Measurements from ENCODE around the gene CD81.

The CD81 gene

DNA sequence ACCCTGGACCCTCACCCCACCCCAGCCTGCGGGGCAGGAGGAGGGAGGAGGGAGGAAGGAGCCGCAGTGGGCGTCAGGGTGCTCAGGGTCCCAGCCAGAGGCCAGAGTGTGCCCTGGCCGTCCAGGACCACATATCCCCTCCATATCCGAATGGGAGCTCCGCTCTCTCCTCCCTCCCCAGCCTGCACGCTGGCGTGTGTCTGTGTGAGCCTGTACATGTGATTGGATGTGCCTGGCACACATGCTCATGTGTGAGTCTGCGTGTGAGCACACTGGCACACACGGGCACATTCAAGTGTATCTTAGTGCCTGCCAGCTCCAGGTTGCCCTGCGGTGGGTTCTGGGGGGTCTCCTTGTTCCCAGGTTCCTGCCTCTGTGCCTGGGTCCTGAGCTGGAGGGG is 31.6 kb downstream of the CD81 start:
- no peak for DNase-seq

DNA sequence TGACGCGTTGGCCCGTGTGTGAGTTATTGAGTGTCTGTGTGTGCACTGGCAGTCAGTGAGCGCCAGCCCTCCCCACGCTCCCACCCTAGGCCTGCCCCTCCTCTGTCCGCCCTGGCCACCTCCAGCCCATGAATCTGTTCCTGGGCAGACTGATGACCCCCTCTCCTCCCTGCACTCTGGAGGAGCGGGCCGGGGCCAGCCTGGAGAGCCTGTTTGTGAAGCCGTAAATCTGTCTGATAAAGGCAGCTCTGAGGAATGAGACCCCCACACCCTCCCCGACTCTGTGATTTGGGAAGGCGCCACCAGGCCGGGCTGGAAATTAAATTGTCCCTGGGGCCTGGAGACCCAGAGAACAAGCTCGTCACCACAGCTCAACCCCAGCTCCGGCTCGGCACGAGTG is 32.0 kb downstream of the CD81 start:
- DNase-seq = no peak

DNA sequence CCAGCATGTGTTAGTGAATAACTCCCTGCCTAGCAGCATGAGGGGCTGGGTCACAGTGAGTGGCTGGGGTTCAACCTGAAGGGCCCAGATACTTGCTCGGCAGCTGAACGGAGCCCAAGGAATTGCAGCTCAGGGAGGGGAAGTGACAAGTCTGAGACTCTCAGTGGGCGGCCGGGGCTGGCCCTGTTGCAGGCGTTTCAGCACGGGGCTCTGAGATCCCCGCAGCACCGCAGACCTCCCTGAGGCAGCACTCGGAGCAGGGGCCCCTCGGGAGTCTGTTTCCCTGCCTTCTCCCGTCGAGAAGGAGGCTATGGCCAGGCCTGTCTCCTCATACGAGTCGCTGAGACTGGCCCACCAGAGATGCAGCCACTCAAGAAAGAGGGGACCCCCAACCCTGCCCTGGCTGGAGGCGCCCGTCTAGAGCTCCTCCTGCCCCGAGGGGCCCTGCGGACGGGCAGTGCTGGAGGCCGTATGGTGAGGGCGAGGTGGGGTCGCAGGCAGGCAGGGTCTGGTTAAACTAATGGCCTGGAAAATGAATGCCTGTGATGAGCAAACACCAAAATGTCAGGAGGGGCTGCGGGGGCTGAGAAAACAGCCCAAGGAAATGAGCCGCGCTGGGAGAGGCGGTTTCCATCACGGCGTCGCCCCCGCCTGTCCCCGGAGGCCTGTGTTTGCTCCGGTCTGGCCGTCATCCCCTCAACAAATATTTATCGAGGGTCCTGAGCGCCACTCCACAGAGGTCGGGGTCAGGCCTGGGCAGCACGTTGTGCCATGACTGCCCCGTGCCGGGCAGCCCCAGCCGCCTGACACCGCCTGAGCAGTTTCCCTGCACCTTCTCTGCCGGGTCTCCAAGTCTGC is 32.7 kb downstream of the CD81 start:
- peak in 1 of 2 experiments; percentile 35 for DNase-seq

DNA sequence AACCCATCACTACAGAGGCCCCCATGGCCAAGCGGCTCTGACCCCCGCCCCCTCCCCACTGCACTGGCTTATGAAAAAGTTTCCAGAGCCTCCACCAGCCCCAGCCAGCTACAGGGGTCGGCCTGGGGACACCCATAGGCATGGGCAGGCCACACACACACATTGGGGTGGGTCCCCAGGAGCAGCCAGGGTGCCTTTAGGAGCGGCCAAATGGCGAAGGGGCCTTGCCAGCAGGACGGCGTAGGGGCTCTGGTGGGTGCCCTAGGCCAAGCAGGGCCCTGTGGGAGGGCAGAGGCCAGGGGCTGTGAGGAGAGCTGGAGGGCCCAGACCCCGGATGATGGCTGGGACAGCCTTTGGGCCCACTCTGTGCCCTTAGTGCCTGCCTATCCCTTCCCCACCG is 33.5 kb downstream of the CD81 start:
- no peak for DNase-seq

DNA sequence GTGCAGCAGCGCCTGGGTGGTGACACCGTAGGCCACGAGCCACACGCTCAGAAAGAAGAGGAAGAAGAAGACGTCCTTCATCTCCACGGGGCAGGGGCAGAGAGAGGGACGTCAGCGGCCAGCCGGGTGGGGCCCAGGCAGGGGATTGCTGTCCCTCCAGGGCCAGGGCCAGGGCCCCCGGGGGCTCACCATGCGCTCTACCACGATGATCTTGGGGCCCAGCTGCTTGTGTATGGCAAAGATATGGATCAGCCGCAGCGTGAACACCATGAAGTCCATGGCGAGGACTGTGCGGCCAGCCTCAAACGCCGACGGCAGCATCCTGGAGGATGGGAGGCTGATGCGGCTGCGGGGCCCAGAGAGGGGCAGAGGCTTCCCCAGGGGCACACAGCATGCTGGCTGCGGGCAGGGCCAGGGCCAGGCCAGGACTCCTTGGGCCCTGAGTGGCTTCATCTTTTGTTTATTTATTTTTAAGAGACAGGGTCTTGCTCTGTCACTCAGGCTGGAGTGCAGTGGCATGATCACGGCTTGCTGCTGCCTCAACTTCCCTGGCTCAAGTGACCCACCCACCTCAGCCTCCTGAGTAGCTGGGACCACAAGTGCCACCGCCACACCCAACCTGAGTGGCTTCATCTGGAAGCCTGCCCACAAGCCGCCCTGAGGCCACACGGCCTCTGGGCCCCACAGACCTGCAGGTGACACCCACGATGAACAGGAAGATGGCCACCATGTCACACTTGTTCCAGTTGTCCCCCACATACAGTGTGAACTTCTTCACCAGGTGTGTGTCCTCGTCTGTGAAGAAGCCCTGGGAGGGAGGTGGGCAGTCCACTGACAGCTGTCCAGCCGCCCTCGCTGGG is 34.6 kb downstream of the CD81 start:
- DNase-seq = no peak

DNA sequence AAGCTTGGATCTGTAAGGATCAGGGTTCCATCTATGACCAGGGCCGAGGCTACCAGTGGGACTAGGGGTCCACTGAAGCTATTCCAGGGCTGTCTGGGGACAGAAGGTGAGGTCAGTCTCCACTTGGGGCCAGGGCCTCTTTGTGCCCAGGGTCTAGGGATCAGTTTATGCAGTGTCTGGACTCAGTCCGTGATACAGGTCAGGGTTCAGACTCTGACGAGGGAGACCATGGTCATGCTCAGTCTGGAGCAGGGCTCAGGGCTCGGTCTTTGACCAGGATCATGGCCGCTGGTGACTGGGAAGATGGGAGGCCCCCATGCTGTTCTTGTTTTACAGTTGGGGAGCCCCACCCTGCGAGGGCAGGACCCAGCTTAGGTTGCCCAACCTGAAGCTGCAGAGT is 35.2 kb downstream of the CD81 start:
- DNase-seq = no peak

DNA sequence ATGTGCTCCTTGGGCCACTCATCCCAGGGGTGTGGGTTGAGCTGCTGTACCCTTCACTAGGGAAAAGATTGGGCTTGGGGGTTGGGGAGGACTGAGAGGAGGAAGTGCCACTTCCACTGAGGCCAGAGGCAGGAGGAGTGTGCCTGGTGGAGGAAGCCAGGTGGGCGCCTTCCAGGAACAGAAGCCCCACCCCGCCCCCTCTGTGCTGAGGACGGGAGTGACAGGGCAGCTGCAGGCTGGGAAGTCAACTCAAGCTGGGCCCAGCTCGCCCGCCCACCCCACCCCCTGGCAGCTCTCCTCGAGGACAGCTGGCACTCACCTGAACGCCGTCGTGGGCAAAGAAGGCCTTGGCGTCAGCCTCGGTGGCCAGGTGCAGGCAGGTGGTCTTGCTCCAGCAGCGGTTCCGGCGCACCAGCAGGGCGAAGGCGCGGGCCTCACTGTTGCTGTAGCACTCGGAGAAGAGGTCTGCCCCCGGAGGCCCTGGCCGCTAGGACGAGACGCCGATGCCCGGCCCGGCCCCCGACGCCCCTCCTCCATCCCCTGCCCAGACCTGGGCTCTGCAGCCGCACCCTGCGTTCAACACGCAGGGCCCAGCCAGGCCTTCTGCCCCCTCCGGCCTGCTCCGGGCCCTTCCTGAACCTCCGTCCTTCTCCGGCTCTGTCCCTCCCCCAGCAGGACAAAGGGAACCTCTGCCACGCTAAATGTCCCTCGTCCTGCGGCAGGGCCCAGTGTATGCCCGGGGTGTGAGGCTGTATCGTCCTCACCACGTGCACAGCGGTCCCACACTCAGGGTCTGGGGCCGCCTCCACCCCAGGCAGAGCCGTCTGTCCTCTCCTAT is 36.9 kb downstream of the CD81 start:
- no peak for DNase-seq

DNA sequence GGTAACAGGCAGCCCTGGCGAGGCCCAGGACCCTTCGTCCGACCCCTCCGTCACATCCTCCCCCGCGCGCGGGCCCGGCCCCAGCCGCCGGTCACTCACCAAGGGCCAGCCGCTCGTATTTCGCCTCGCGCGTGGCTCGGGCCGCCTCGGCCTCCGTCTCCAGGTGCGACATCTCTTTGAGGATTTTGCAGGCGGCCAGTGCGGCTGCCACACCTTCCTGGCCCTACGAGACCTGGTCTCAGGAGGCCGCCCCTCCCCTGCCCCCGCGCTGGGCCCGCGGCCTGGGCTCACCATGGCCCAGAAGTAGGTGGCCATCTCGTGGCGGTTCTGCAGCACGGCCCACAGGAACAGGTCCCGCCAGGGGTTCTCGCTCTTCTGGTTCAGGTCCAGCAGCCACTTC is 37.5 kb downstream of the CD81 start:
- DNase-seq = no peak

DNA sequence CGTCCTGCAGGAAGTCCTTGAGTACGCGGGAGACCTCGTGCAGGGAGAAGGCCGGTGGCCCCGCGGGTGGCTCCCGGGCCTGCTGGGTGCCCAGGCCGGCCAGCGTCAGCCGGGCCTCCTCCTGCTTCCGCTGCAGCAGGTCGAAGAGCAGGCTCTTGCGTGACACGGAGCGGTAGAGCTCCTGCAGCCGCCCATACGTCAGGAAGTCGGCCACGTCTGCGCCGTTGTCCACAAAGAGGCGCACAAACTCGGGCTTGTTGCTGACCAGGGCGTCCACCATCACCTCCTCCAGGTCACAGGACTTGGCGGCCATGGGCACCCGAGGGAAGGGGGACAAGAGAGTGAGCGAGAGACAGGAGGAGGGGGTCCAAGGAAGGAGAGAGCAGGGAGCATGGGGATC is 38.1 kb downstream of the CD81 start:
- DNase-seq = no peak

DNA sequence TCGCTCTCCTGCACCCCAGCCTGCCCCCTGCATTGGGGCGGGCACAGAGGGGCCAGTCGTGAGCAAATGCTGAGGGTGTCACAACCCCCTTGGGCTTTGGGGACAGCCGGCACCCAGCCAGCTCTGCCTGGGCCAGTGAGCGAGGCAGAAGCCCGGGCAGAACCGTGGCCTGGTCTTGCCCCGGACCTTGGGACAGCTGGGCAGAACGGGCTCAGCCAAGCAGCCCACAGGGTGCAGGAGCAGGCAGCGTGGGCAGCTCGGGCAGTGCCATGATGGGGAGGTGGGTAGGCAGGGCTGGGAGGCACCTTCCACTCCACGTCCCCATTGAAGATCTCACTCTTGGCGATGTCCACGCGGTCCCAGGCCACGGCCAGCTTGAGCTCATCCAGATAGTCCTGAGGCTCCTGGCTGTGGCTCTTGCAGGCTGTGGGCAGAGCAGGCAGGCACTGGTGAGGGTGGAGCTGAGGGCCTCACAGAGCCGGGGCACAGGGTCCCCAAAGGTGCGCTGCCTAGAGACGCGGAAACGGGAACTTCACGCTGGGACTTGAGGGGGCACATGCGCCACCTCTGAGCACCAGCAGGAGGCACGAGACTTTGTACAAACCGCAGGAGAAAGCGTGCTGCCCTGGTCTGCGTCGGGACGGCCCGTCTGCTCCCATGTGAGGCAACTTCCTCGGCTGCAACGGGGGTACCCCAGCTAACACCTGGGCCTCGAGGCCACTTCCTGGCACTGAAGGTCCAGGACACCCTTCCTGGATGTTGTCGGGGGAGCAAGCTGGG is 38.7 kb downstream of the CD81 start:
- no peak for DNase-seq

DNA sequence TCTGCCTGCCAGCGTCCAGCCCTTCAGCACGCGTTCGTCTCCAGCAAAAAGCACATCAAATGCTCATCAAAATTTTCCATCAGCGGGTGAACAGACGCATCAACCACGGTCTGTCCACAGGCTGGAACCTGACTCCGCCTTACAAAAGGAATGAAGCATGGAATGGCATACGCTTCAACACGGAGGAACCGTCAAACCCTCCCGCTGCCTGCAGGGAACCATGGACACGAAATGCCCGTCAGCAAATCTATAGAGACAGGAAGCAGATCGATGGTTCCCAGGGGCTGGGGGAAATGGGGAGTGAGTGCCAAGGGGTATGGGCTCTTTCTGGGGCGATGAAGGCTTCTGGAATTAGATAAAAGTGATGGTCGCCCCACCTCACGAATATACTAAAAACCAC is 39.7 kb downstream of the CD81 start:
- no peak for DNase-seq

DNA sequence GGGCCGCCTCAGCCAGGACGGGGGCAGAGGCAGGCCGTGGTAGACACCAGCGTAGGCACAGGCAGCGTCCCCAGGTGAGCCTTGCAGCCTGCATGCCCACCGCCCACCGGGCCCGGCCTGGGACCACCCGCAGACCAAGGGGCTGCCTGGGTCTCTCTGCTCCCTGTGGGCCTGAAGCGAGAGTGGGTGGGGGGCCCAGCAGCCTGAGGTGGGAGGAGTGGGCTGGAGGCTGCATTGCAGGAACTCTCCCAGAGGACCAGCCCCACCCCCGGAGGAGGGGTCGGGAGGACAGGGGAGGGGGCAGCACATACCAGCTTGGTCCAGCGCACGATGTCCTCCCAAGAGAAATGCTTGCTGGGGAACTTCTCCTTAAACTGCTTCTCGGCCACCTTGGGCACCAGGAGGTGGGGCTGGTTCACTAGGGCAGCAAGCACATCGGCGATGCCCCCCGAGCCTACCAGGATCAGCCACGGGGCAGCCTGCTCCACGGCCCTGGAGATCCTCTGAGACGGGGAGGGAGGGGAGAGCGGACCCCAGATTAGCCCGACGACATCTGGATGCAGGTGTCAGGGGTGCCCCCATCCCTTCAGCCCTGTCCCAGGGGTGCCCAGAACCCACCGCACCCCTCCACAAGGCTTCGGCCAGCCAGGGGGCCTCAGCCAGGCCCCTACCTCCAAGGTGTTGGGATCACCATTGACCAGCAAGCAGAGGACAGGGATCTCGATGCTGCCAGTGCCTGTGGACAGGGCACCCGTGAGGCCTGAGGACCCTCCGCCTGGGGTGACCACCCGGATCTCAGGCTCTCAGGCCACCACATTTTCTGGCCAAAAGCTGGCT is 41.0 kb downstream of the CD81 start:
- no peak for DNase-seq

DNA sequence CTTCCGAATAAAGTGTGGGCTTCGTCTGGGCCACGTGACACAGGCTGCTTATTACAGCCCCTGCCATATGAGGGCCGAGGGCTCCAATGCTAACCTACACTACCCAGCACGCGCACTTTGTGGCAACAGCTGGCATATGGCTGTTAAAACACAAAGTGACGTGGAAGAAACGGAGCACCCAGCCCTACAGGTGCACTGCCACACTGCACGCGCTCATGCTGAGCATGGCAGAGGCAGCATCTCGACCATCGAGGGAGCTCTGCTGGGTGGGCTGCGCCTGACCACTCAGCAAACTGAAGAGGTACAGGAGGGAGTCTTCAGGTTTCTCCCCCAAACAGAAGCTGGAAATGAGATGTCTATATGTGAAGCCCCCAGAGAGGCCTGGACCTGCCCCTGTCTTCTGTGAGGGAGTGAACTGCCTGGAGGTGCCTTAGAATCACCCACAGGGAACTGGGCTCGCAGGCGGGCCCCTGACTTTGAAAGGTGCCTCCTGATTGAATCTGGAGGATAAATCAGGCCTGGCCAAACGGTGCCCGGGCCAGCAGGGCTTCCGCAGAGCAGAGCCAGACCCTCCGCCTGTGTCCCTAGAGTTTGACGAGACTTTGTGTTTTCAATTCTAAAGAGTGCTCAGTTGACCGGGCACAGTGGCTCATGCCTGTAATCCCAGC is 41.7 kb downstream of the CD81 start:
- DNase-seq = no peak

DNA sequence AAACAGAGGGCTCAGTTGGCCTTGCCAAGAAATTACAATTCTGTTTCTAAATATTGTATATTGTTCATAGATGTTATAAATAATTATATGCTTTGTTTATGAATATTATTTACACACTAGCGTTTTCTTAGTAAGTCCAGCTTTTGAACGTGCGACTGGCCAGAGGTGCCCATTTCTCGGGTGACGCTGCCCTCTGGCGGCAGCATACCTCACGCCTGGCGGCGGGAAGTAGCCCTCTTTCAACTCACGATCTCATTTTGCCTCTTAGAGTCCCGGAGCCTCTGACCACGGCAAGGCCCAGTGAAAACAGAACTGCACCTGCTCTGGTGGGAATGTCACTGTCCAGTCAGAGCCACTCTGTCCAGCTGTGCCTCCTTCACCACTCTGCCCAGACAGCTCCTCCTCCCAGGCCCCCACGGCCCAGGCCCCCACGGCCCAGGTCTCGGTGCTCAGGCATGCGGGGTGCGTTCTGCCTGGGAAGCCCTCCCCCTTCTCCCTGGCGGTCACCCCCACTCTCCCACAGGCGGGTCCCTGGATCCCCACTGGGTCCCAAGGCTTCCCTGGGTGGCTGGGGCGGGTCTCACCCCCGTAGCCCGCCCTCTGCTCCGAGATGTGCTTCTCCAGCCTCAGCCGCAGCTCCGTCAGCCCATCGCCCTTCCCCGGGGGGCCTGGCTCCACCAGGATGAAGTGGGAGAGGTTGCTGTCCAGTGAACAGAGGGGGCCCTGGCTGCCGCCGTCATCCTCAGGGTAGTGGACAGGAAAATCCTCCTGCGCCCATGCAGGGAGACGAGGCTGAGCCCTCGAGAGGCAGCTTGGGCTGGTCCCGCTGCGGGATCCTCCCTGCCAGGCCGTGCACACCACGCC is 42.8 kb downstream of the CD81 start:
- peak; percentile 55 to 91 for DNase-seq

DNA sequence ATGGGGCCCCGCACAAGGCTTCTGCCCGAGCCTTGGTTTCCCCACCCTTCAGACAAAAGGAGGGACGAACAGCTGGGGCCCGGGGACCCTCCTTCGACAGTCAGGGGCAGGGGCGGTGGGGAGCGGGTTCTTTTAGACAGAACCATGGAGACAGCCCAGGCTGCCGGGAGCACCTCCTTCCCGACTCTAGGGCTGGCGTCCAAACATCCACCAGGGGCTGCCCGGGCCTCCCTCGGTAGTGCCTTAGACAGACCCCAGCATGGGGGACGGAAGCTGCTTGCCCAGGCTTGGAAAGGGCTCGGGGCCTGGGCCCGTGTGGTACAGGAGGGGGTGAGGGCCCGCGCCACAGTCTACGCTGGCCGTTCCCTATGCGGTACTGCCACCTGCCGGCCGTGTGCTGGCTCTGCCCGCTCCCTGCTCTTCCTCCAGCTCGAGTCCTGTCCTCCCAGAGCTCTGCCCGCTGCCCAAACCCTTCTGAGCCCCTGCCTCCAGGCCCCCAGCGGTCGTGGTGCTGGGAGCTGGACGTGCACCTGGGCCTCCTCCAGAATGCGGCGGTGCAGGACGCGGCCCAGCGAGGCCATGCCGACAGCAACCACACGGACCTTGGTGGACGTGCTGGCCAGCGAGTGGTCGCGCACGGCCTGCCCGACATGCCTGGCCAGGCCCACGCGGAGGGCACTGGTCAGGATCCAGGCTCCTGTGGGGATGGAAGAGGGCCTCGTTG is 43.6 kb downstream of the CD81 start:
- DNase-seq = peak; percentile 69 to 94

DNA sequence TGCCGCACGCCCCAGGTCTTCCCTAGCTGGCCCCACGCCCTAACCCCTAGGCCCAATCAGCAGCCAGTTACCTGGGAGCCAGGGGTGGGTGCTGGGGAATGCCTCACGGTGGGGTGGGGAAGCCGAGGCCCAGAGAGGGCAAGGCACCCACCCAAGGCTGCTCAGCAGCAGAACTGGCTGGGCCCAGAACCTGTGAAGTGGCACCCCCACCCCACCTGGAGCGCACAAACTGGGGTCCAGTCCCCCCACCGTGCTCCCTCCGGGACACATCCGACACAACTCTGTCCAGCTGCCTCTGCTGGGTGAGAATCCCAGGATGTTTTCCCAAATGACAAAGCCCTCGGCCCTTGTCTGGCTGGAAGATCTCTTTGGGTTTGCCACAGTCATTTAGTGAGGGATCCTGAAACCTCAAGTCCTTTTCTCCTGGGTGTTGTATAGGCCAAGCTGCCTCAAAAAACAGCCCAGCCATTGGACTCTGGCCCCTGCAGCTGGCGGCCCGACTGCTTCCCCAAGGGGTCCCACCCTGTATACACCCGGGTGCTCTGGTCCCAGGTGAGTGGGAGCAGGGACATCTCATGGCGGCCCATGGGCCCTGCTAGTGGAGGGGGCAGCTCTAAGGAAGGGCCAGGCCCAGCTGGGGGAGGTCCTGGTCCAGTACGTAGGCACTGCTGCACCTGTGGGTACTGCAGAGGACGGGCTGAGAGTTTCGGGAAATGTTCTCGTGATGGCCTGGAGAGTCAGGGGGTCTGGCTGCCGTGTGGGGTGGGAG is 44.3 kb downstream of the CD81 start:
- DNase-seq = no peak

DNA sequence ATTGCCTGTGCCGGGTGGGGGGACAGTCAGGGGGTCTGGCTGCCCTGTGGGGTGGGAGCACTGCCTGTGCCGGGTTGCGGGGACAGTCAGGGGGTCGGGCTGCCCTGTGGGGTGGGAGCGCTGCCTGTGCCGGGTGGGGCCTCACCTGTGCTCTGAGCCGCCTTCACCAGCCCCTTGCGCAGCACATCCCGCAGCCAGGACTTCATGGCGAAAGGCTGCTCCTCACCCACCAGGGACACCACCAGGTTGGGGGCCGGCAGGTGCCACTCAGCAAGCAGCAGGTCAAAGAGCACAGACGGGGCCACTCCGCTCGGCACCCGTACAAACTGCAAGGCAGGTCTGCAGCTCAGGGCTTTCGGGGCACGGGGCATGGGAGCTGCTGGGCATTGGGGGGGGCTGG is 44.9 kb downstream of the CD81 start:
- no peak for DNase-seq

DNA sequence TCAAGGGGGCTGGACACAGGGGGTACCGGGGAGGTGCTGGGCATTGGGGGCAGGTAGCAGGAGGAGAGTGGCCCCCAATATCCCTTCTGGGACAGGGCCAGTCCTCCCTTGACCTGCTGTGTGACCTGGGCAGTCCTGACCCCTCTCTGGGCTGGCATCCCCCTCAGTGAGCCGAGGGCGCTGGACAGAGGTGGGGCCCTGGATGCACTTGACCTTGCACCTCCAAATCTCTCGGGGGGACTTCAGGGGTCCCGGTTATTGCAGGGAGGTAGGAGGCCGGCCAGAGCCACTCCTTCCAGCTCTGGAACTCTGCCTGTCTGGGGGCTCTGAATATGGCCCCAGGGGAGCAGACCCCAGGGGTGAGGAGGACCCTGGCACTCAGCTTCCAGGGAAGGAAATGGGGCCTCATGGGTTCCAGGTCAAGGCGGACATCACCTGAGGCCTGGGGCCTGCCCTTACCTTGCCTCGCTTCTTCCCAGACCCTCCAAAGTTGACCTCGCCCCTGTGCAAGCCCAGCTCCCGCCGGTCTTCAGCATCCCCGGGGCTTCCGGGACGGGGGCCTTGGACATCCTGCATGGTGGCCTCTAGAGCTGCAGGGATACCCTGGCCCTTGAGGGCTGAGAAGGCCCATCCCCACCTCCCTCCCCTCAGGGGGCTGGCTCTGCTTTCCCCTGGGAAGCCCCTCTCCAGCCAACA is 45.5 kb downstream of the CD81 start:
- DNase-seq = no peak

Measured in NCI-H526 (cell line).